ENCODE data around the gene CD300LD. TPM values are rescaled to one million over a fixed set of nuclear protein-coding genes. Genes with fewer than 3 reads are reported as not detected.
"Not testable (repeated sequence)": the region's sequence is repeated elsewhere in the genome, so short reads cannot be mapped to it uniquely, and the experiment has no call there.

CD300LD gene
- total RNA-seq, 1 donor from 2014 or later: not detected

DNA sequence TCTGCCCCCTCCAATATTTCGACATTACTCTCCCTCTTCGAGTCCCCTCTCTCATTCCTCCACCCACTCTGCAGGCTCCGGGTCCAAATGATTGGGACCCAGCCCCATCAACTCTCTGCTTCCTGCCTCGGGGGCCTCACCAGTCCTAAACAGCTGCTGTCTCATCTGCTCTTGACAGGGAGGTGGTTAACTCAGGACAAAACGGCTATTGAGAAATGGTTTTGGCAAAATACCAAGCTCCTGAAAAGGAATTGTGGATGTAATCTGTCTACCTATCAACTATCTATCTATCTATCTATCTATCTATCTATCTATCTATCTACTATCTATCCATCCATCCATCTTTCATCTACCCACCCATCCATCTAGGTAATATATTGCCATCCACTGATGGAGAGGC lies 27.0 kb downstream of the CD300LD start:
- no peak overlapping the region for H3K4me3 ChIP-seq (ENCODE audit: low read depth, low read length)
- TF ChIP-seq, protein P1, sequence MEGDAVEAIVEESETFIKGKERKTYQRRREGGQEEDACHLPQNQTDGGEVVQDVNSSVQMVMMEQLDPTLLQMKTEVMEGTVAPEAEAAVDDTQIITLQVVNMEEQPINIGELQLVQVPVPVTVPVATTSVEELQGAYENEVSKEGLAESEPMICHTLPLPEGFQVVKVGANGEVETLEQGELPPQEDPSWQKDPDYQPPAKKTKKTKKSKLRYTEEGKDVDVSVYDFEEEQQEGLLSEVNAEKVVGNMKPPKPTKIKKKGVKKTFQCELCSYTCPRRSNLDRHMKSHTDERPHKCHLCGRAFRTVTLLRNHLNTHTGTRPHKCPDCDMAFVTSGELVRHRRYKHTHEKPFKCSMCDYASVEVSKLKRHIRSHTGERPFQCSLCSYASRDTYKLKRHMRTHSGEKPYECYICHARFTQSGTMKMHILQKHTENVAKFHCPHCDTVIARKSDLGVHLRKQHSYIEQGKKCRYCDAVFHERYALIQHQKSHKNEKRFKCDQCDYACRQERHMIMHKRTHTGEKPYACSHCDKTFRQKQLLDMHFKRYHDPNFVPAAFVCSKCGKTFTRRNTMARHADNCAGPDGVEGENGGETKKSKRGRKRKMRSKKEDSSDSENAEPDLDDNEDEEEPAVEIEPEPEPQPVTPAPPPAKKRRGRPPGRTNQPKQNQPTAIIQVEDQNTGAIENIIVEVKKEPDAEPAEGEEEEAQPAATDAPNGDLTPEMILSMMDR (conservative IDR thresholded peaks at IDR 0.05; ENCODE audit: low read depth, low read length): no peak
- no peak for DNase-seq (ENCODE audit: low read depth)

DNA sequence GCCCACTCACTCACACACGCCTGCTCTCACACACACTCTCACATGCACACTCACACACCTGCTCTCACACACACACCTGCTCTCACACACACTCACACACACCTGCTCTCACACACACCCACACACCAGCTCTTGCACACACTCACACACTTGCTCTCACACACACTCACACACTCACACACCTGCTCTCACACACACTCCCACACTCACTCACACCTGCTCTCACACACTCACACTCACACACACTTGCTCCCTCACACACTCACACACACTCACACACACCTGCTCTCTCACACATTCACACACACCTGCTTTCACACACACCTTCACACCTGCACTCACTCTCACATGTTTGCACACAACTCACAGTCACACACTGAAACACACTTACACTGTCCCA lies 28.7 kb downstream of the CD300LD start:
- no peak for DNase-seq (ENCODE audit: low read depth)
- TF ChIP-seq, protein P1 (conservative IDR thresholded peaks at IDR 0.05; ENCODE audit: low read depth, low read length): no peak
- H3K4me3 ChIP-seq (ENCODE audit: low read depth, low read length): no peak overlapping the region

DNA sequence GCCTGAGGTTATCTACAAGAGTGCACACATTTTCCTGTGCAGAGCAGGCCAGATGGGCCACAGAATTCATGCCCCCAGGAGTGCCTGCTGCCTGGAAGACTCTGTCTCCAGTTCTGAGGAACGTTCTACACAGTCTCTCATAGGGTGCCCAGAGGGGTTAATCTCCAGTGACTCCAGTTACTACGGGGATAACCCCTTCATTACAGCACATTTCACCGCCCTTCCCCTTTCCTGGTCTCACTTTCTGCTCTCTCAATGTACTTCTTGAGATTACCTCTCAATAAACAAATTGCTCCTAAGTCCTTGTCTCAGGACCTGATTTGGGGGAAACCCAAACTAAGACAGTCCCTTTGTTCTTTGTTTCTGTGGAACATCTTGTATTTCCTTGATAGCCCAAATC lies 30.5 kb downstream of the CD300LD start:
- H3K4me3 ChIP-seq (ENCODE audit: low read depth, low read length): no peak overlapping the region
- DNase-seq (ENCODE audit: low read depth): no peak
- TF ChIP-seq, protein P1 (conservative IDR thresholded peaks at IDR 0.05; ENCODE audit: low read depth, low read length): no peak

DNA sequence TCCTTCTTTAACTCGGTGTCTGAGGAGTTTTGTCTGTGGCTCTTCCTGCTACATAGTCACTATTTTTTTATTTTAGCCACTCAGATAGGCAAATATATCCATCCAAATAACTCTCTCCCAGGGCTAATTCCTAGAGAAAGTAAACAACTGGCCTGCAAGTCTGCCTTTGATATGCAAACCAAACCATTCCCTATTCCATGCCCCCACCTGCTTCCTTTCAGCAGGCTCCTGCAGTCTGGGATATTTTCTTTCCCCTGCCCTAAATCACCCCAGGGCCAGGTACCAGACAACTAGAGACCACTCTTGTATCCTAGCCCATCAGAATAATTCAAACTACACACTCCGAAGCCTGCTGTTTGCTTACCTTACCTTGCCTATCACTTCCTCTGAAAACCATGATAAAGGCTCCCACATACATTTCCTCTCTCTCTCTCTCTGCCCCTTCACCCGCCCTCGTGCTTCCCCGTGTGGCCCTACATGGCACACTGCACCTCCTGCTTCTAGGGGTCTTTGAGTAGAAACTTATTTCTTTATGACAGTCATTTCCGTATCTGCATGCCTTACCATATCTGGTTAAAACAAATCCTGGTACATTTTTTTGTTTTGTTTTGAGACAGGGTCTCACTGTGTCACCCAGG lies 33.1 kb downstream of the CD300LD start:
- no peak for DNase-seq (ENCODE audit: low read depth)
- H3K4me3 ChIP-seq (ENCODE audit: low read depth, low read length): no peak overlapping the region
- TF ChIP-seq, protein P1 (conservative IDR thresholded peaks at IDR 0.05; ENCODE audit: low read depth, low read length): no peak

DNA sequence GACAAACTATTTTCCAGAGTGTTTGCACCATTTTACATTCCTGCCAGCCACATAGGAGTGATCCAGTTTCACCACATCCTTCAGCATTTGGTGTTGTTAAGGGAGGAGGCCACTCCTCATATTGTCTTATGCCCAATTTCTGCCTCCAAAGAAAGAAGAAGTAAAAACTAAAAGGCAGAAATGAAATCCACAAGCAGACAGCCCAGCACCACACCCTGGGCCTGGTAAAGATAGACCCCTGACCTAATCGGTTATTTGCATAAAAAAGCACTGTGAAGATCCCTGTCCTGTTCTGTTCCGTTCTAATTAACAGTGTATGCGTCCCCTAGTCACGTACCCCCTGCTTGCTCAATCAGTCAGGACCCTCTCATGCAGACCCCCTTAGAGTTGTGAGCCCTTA lies 33.7 kb downstream of the CD300LD start:
- DNase-seq (ENCODE audit: low read depth): not testable (repeated sequence)

DNA sequence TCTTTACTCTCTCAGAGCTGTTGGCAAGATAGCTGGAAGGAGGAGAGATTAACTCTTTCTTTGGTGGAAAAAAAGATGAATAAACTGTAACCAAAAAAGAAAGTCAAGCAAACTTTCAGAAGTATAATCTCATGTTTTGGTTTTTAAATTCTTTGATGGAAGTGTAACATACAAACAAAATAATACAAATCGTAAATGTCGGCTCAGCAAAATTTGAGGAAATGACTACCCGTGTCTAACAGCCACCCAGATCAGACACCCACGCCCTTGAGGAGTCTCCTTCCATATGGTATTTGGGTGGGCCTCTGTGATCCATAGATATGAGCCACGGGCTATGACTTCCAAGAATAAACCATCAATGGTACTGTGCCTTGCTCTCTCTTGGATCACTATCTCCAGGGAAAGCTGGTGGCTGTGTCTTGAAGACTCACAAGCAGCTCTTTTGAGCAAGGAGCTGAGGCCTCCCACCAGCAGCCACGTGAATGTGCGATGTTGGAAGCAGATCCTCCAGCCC lies 36.6 kb downstream of the CD300LD start:
- TF ChIP-seq, protein P1 (conservative IDR thresholded peaks at IDR 0.05; ENCODE audit: low read depth, low read length): no peak
- H3K4me3 ChIP-seq (ENCODE audit: low read depth, low read length): no peak overlapping the region
- DNase-seq (ENCODE audit: low read depth): no peak

More for the DNA sequence above, 33.7 kb downstream of the CD300LD start:
- H3K4me3 ChIP-seq (ENCODE audit: low read depth, low read length): not testable (repeated sequence)

DNA sequence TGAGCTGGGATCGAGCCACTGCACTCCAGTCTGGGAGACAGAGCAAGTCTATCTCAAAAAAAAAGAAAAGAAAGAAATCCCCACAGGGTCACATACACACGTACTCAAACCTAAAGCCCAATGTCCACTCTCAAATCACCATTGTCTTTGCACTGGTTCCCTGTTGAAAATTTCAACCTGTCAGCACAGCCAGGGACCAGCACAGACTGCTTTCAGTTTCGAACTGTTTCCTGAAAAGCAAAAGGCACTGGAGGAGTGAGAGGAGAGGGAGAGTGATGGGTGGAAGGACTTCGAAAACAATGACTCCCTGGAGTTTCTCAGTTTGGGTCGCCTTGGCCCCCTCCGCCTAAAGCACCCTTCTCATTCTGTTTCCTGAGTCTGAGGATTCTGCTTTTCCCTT lies 37.2 kb downstream of the CD300LD start:
- no peak for DNase-seq (ENCODE audit: low read depth)
- TF ChIP-seq, protein P1 (conservative IDR thresholded peaks at IDR 0.05; ENCODE audit: low read depth, low read length): no peak
- H3K4me3 ChIP-seq (ENCODE audit: low read depth, low read length): no peak overlapping the region

Data from epithelial cell of proximal tubule (primary cell).